SHP77 treated with DMSO at 0.1 percent for 48 hours (cell line): ENCODE results near the gene MYOCOS.
"Not testable (repeated sequence)": the region's sequence is repeated elsewhere in the genome, so short reads cannot be mapped to it uniquely, and the experiment has no call there.

Experiments used
- DNase-seq: peaks from one replicate; lab custom pipeline; 2025; lab: John Stamatoyannopoulos, UW

MYOCOS gene, protein sequence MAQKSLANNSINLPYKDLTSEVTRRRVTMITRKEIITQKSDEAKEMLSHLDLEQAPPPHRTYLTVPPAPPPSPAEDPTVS

DNA sequence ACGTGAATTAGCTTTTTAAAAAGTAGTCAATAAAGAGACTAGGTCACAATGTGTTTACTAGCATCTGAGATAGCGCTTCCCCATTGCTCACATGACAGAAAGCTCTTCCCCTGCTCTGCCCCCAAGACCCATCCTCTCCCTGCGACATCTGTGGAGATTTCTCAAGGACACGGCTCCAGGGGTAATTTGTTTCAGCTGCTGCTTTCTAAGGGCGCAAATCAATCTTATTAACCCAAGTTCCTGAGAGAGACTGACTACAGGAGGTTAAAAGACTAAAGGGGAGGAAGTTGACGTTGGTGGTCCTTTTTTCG is at the start of gene MYOCOS:
TSS of gene MYOCOS (plus strand) at position 92 of the 311 bp plus-strand sequence. CDS start 1,641 bp downstream, outside the sequence.
- DNase-seq: no peak

DNA sequence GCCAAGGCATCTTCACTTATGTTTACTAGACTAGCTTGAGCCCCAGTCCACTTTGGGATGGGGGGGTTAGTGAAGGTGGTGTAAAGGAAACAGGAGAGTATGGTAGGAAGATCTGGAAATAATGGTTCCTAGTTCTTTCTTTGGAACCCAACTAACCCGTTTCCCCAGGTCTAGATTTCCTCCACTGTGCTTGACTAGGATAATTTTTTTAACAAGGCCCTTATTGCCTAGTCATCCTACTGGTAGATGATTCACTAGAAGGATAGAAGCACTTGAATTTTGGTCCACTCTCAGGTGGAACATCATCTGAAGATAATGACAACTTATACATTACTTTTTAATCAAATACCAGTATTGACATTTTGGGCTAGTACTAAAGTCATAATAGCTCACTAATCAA is 45.9 kb upstream of the MYOCOS start:
- no peak for DNase-seq

- no peak for DNase-seq
Observed at GRCh38 chr1:171581226-171581625, 40.8 kb upstream of the MYOCOS start.

GRCh38 chr1:171581766-171582165 is 40.3 kb upstream of the MYOCOS start:
- no peak for DNase-seq

GRCh38 chr1:171582589-171582988 is 39.5 kb upstream of the MYOCOS start:
- no peak for DNase-seq

GRCh38 chr1:171583591-171584201 is 38.3 kb upstream of the MYOCOS start:
- DNase-seq: no peak

DNA sequence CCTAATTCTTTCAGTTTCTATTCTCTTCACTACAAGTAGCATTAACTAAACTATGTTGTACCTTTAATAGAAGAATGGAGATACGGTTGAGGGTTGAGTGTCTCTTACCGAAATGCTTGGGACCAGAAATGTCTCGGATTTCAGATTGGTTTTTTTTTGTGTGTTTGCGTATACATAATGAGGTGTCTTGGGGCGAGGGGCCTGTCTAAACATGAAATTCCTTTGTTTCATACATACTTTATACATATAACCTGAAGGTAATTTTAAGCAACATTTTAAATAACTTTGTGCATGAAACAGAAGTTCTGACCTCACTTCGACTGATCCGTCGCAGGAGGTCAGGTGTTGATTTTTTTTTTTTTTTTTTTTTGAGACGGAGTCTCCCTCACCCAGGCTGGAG is 36.3 kb upstream of the MYOCOS start:
- DNase-seq: no peak

DNA sequence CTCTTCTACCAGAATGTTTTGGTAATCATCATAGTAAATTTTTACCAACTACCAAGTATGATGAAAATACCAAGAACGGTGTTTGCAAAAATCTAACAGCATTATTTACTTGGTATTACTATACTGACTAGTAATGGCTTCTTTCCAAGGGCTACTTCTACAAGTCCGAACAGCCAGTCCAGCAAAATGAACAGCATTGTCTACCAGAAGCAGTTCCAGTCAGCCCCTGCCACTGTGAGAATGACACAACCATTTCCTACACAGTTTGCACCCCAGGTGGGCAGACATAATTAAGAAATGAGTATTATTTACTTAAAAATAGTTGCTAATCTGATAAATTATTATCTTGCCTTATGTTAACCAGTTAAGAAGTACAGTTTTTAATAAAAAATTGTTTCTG is 33.8 kb upstream of the MYOCOS start:
- no peak for DNase-seq

DNA sequence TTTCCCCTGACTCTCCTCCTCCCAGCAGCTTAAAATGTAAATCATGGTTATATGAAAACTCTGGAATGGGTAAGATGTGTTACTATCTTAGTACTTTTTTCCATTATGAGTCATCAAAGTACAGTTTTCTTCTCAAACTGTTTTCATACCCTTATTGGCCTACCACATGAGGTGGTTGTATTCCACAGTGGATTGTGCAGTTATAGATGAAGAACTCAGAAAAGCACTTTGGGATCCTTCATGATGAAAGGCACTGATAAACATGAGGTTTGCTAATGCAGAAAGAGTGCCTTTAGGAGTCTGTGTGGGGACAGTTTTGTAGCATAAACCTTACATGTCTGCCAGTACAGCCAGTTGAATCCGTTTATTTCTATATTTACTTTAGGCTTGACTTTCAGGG is 32.0 kb upstream of the MYOCOS start:
- no peak for DNase-seq

DNA sequence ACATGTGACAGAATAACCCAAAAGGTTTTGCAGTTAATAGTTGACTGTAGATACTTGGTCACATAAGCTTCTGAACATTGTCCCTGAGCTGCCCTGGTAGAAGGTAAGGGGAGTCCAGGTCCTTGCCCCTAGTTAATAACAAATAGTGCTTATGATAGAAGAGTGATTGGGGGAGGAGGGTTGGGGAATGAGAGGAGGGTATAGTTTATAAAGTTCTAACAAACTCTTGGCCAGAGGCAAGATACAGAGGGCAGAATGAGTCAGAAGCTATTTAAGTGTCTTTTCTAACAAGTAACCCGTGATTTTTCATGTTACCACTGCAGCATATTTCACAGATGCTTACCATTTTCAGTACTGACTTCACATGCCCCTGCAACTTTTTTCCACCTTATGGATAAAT is 26.7 kb upstream of the MYOCOS start:
- no peak for DNase-seq

- no peak for DNase-seq
Observed at GRCh38 chr1:171596119-171596518, 25.9 kb upstream of the MYOCOS start.

DNA sequence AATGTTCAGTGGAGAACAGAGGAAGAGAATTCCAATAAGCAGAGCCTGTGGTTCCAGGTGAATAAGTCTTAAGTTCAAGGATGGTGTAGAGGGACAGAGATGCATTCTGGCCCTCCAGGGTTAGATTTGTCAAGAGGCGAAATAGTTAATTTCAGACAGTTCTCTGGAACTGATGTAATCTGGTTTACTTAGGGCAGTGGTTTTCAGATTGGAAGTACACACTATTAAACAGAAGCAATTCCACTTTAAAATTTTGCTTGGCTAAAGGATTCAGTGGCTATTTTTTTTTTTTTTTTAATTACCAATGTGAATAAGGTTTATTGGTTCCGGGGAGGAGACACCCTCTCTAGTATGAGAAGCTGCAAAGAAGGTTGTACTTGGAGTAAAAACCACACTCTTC is 25.3 kb upstream of the MYOCOS start:
- DNase-seq: no peak

GRCh38 chr1:171597203-171597602 is 24.8 kb upstream of the MYOCOS start:
- DNase-seq: no peak

DNA sequence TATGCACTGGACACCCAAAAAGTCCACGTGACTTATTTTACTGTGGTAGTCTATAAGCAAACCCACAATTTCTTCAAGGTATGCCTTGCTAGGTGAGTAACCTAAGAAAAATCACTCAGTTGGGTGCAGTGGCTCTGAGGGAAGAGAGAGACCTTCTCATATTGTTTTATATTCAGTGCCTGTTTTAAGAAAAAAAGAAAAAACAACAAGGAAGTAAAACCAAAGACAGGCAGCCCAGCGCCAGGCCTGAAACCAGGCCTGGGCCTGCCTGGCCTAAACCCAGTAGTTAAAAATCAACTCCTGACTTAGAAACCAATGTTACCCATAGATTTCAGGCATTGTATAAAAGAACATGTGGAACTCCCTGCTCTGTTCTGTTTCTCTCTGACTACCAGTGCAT is 21.7 kb upstream of the MYOCOS start:
- not testable (repeated sequence) for DNase-seq

DNA sequence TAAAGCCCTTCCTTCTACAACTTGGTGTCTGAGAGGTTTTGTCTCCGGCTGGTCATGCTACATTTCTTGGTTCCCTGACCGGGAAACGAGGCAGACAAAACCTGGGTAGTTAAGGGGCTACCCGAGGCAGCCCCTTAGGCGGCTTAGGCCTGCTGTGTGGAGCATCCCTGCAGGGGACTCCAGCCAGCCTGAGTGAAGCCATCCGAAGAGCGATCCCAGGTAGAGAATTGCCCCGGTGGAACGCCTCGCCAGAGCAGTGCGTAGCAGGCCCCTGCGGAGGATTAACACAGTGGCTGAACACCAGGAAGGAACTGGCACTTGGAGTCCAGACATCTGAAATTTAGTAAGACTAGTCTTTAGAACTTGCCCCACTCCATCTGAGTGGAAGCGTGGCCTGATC is 21.2 kb upstream of the MYOCOS start:
- no peak for DNase-seq

- not testable (repeated sequence) for DNase-seq
Observed at GRCh38 chr1:171603042-171603441, 19.0 kb upstream of the MYOCOS start.

GRCh38 chr1:171606402-171606941 is 15.6 kb upstream of the MYOCOS start:
- no peak for DNase-seq

DNA sequence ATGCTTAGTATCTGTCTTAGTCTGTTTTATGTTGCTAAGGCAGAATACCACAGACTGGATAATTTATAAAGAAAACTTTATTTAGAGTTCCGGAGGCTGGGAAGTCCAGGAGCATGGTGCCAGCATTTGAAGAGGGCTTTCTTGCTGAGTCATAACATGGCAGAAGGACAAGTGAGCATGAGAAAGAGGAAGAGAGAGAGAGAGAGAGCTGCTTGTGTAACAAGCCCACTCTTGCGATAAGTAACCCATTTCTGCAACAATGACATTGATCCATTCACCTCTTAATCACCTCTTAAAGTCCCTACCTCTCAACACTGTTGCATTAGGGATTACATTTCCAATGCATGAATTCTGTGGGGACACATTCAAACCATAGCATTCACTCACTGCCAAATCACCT is 11.7 kb upstream of the MYOCOS start:
- DNase-seq: no peak

GRCh38 chr1:171611306-171611705 is 10.7 kb upstream of the MYOCOS start:
- DNase-seq: no peak

DNA sequence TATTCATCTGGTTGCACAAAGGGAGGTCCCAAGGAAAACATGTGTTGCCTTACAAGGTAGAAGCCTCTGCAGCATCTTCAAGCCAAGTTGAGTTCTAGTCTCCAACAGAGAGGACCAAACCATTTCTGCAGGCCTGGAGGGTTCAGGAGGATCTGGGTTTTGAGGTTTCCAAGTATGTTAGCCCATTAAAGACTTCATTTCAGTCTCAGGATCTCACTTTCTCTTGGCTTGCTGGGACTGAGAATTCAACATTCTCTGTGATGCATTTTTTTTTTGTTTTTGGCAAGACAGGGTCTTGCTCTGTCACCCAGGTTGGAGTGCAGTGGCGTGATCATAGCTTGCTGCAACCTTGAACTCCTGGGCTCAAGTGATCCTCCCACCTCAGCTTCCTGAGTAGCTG is 8.8 kb upstream of the MYOCOS start:
- DNase-seq: no peak

DNA sequence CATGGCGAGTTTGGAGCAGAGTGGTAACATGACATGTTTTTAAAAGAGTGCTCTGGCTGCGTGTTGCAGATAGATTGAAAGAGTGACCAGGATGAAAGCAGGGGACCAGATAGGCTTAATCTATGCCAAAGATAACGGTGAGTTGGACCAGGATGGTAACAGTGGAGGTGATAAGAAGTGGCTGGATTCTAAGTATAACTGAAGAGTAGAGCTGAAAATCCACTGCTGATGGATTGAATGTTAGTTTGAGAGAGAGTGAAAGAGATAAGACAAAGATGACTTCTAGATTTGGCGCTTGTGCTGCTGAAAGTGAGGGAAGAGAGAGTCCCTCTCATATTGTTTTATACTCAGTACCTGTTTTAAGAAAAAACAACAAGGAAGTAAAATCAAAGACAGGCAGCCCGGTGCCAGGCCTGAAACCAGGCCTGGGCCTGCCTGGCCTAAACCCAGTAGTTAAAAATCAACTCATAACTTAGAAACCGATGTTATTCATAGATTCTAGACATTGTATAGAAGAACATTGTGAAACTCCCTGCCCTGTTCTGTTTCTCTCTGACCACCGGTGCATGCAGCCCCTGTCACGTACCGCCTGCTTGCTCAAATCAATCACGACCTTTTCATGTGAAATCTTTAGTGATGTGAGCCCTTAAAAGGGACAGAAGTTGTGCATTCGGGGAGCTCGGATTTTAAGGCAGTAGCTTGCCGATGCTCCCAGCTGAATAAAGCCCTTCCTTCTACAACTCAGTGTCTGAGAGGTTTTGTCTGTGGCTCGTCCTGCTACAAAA is 6.7 kb upstream of the MYOCOS start:
- not testable (repeated sequence) for DNase-seq

DNA sequence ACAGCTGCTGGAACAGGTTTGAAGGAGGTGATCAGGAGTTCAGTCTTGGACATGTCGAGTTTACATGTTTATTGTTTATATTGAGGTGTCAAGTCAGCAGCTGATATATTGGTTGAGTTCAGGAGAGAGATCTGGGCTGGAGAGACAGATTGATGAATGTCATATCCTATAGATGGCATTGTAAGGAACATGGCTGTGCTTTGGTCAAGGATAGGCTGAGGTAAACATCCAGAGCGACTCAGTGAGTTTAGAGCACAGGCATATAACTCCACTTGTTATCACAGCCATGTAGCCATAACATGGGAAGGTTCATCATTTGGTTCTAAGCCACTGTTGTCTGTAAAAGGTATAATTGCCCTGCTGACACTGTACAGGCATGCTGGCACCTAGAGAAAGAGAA is 5.5 kb upstream of the MYOCOS start:
- no peak for DNase-seq

DNA sequence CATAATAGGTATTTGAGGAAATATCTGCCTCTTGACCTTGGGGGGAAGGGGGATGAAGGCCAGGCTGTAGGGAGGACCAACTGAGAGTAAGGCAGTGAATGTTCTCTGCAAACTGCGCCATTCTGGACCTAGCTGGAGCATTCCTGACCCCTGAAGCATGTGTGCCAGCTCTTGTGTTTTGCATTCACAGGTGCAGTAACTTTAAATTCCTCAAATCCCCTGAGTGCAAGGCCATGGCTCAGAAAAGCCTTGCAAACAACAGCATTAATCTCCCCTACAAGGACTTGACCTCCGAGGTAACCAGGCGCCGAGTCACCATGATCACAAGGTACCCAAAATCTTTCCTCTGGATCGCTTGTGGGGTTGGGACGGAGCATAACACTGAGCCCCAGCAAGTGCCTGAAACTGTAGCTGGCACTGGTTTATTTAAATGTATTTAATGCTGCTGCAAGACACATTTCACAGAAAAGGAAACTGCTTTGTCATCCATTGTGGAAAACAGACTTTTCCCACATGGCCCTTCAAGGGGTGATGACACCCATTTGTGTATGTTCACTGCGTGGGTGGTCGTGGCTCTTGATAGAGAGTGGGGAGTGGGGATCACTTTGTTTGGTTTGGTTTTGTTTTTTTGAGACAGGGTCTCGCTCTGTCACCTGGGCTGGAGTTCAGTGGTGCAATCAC is 1.7 kb downstream of the MYOCOS start:
- DNase-seq: no peak
